Prostate gland (tissue), 2 donors: ENCODE results near the gene CYBC1. TPM values are rescaled to one million over a fixed set of nuclear protein-coding genes. Genes with fewer than 3 reads are reported as not detected.

ENCODE experiments used
- DNase-seq: peaks from one replicate; pipeline ENCODE4 v3.0.0-alpha.2; 2019; ENCODE audit warnings: low spot score
- H3K27ac ChIP-seq, 2 donors: fragments of 200-600 bp; sonication (generic); 2 replicates each; pipeline ENCODE4 v1.5.1; 2017 to 2019
- H3K27me3 ChIP-seq: fragments of 200-600 bp; sonication (generic); replicated peaks from 2 replicates; pipeline ENCODE4 v1.5.1; 2019; ENCODE audit not compliant: insufficient read depth
- H3K36me3 ChIP-seq, 2 donors: fragments of 200-600 bp; sonication (generic); 1 replicate in 1 of 2; 2 replicates in 1 of 2; pipeline versions ENCODE4 v1.5.1 to v1.8.1; 2017 to 2019
- H3K4me1 ChIP-seq: fragments of 200-600 bp; sonication (generic); replicated peaks from 2 replicates; pipeline ENCODE4 v1.5.1; 2019
- H3K4me3 ChIP-seq, 2 donors: fragments of 200-600 bp; sonication (generic); 2 replicates each; pipeline ENCODE4 v1.5.1; 2017 to 2019
- H3K9me3 ChIP-seq: fragments of 200-600 bp; sonication (generic); 2 replicates; pipeline ENCODE4 v1.5.1; 2017
- POLR2A ChIP-seq: fragments of 450-650 bp; IDR thresholded peaks from one replicate; pipeline ENCODE4 v1.6.1; 2016; ENCODE audit warnings: antibody characterized with exemption, mild to moderate bottlenecking
- POLR2AphosphoS5 ChIP-seq: sonication (generic); formaldehyde crosslinking; IDR thresholded peaks from one replicate; pipeline ENCODE4 v1.6.1; 2017; ENCODE audit warnings: antibody characterized with exemption
- WGBS: methylation state at CpG from one replicate; pipeline ENCODE4 v1.1.5; 2018; 5-methylcytosine and 5-hydroxymethylcytosine counted together
- intact Hi-C: fragments of 100-400 bp; cut with DNase I; formaldehyde crosslinking; loops from one replicate; pipeline ENCODE4 v1.14.2; 2022
- total RNA-seq, 2 donors: library from RNA; depleted of rRNA; stranded (reverse); fragments of >200 nt; gene quantifications; one replicate each; pipeline ENCODE4 v1.1.0, GENCODE V29; 2016
- TF ChIP-seq, protein P1 (sequence below), 4 experiments: fragments of 200-600 bp in 2 of 4; fragments of 450-650 bp in 2 of 4; sonication (generic) in 2 of 4; IDR thresholded peaks; 1 replicate in 3 of 4; 2 replicates in 1 of 4; pipeline ENCODE4 v1.5.1; 2016 to 2019; ENCODE audit warnings: antibody characterized with exemption in 4 of 4, mild to moderate bottlenecking in 2 of 4, moderate library complexity in 2 of 4

Gene CYBC1
- total RNA-seq, 2 donors from 2014 or later, result 74.3 to 81.8 TPM

DNA sequence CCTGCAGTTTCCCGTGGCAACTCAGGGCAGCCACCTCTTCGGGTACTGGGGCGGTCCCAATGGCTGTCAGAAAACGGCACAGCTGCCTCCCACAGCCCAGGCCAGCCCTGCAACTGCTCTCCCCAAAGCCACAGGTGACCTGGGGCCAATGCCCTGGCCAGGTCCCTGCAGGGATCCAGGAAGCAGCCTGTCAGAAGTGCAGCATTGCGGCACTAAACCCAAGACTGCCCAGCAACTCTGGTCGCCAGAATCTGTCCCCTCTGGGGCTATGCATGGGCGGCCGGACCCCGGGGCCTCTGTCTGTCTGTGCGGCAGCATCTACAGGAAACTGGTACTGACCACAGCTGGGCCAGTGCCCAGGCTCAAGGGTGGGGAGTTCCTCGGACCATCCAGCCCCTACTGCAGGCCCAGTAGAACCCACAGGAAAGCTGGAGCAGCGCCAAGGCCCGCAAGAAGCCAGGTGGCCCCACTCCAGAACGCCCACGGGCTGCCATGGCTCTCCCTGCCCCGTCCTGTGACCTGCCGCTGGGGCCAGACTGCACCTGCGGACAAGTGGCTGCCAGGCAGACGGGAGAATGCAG lies 5.5 kb downstream of the CYBC1 start:
- peaks cover 12% of the 10 kb centered on the region for H3K4me1 ChIP-seq

GRCh38 chr17:82444284-82444893 lies 6.2 kb downstream of the CYBC1 start:
- no peak overlapping the region for H3K4me3 ChIP-seq

More for the DNA sequence above, 5.5 kb downstream of the CYBC1 start:
- Histone ChIP-seq H3K4me3 (no peak overlapping the region), H3K36me3 (peaks cover 0 to 10% of the 10 kb centered on the region in 2 donors), H3K27me3 (no peaks in the 10 kb centered on the region), H3K9me3 (no peaks in the 10 kb centered on the region), H3K27ac (no peak overlapping the region)
- DNase-seq, result no peak
- 67% methylated on average over 18 of the region's 19 CpGs for WGBS
- TF ChIP-seq, protein P1, sequence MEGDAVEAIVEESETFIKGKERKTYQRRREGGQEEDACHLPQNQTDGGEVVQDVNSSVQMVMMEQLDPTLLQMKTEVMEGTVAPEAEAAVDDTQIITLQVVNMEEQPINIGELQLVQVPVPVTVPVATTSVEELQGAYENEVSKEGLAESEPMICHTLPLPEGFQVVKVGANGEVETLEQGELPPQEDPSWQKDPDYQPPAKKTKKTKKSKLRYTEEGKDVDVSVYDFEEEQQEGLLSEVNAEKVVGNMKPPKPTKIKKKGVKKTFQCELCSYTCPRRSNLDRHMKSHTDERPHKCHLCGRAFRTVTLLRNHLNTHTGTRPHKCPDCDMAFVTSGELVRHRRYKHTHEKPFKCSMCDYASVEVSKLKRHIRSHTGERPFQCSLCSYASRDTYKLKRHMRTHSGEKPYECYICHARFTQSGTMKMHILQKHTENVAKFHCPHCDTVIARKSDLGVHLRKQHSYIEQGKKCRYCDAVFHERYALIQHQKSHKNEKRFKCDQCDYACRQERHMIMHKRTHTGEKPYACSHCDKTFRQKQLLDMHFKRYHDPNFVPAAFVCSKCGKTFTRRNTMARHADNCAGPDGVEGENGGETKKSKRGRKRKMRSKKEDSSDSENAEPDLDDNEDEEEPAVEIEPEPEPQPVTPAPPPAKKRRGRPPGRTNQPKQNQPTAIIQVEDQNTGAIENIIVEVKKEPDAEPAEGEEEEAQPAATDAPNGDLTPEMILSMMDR (IDR thresholded peaks at IDR 0.05), result no peak
- no peak for TF ChIP-seq POLR2A
- no peak for TF ChIP-seq POLR2AphosphoS5
- intact Hi-C loops, result no loop called here

GRCh38 chr17:82443465-82444283 lies 6.9 kb downstream of the CYBC1 start:
- H3K27me3 ChIP-seq, result no peaks in the 10 kb centered on the region
- no peak overlapping the region for H3K4me3 ChIP-seq
- H3K4me1 ChIP-seq, result no peaks in the 10 kb centered on the region
- H3K27ac ChIP-seq, result no peak overlapping the region
- intact Hi-C loops, result no loop called here
- no peaks in the 10 kb centered on the region for H3K9me3 ChIP-seq
- peak; percentile 42 for DNase-seq
- WGBS, result 81% methylated on average over 16 of the region's 40 CpGs
- TF ChIP-seq POLR2AphosphoS5 (no peak), POLR2A (no peak)
- TF ChIP-seq, protein P1 (IDR thresholded peaks at IDR 0.05), result no peak
- peaks cover 0 to 10% of the 10 kb centered on the region in 2 donors for H3K36me3 ChIP-seq

More at GRCh38 chr17:82444284-82444893, 6.2 kb downstream of the CYBC1 start:
- peaks cover 6% of the 10 kb centered on the region for H3K4me1 ChIP-seq
- no peak overlapping the region for H3K27ac ChIP-seq
- DNase-seq, result no peak
- no peaks in the 10 kb centered on the region for H3K9me3 ChIP-seq
- peaks cover 0 to 10% of the 10 kb centered on the region in 2 donors for H3K36me3 ChIP-seq
- 94% methylated on average over 35 of the region's 35 CpGs for WGBS
- H3K27me3 ChIP-seq, result no peaks in the 10 kb centered on the region
- TF ChIP-seq POLR2AphosphoS5 (no peak), POLR2A (no peak)
- TF ChIP-seq, protein P1 (IDR thresholded peaks at IDR 0.05), result no peak
- intact Hi-C loops, result no loop called here

DNA sequence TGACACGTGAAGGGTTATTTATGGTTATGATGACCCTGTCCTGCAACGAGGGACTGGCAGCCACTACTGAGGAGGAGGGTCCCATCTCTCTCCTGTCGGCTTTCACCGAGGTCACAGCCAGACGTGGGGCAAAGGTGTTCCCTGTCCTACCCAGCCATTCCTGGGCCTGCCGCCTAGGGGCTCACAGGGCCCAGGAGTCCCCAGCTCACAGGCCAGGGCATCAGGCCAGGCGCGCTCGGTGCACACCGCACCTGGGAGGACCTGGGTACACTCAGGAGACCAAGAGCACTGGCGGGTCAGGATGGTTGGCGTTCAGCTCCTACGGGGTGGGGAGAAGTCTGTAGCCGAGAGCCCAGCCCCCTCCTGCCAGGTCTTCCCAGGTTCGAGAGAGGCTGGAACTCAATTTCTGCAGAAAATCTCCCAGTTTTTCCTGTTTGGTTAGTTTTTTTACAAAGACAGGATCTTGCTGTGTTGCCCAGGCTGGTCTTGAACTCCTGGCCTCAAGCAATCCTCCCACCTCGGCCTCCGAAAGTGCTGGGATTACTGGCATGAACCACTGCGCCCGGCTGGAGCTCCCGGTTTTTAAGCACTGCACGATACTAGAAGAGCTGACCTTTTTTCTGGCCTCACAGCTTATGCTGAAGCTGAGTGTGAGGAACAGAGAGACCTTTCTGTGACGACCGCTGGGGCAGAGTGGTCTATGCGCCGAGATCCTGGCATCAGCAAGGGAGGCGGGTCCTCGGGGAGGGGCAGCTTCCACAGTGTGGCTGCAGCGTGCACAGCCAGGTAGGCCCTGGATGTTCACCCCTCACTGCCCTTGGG lies 7.7 kb downstream of the CYBC1 start:
- Histone ChIP-seq H3K9me3 (no peaks in the 10 kb centered on the region), H3K4me1 (no peaks in the 10 kb centered on the region), H3K27ac (no peak overlapping the region), H3K36me3 (peaks cover 0 to 10% of the 10 kb centered on the region in 2 donors), H3K27me3 (no peaks in the 10 kb centered on the region), H3K4me3 (no peak overlapping the region)
- TF ChIP-seq, protein P1 (IDR thresholded peaks at IDR 0.05), result no peak
- intact Hi-C loops, result no loop called here
- WGBS, result 82% methylated on average over 27 of the region's 28 CpGs
- DNase-seq, result no peak
